Measurements from ENCODE around the gene PXK. TPM values are rescaled to one million over a fixed set of nuclear protein-coding genes. Genes with fewer than 3 reads are reported as not detected.
"Not testable (repeated sequence)": the region's sequence is repeated elsewhere in the genome, so short reads cannot be mapped to it uniquely, and the experiment has no call there.

Gene PXK
- total RNA-seq = 55.1 and 58.3 TPM in 2 replicates

DNA sequence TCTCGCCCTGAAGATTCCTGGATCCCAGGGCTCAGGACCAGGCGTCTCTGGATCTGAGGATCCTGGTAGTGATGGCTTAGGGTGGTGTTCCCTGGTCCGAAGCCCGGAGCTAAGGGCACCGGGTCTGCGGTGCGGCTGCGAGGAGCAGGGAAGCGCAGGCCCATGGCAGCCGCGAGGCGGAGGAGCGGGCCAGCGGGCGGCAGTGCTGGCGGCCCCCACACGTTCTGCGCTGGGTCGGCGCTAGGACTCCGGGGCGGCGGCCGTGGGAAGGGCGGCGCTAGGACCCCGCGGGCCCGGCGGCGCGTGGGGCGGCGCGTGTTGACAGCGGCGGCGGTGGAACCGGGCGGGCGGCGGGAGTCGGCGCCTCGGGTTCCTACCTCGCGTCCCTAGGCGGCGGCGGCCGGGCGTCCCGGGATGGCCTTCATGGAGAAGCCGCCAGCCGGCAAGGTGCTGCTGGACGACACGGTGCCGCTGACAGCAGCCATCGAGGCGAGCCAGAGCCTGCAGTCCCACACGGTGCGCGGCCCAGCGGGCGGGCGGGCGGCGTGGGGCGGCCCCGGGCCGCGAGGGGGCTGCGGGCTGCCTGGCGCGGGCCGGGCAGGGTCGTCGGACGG lies at the start of gene PXK:
PXK (plus strand) TSS at position 318 of the 614 bp plus-strand sequence; CDS start at position 415, 97 bp downstream.
- intact Hi-C loops (cut with micrococcal nuclease) = loop anchor here (1.0 to 10.0 kb wide), 7 partner anchors 11 to 578 kb away; partner anchors contain the start of genes ABHD6, HTD2, PDHB and RPP14

DNA sequence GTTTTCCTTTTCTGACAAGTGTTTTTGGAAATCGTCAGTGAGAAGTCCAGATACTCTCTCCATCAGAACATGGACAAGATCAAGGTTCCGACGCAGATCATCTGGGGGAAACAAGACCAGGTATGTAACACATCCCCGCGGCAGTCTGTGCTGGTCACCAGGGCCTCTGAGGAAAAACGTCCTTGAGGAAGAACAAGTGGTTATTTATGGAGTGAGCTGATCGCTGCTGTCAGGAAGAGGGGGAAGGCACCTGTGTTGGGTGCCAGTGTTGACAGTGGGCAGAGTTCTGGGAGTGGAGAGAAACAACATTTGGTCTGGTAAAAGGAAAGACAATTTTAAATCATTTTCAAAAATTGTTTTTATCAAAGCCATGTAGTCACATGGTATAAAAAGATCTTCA lies 47.4 kb upstream of the PXK start:
- intact Hi-C loops (cut with micrococcal nuclease) = no loop called here

DNA sequence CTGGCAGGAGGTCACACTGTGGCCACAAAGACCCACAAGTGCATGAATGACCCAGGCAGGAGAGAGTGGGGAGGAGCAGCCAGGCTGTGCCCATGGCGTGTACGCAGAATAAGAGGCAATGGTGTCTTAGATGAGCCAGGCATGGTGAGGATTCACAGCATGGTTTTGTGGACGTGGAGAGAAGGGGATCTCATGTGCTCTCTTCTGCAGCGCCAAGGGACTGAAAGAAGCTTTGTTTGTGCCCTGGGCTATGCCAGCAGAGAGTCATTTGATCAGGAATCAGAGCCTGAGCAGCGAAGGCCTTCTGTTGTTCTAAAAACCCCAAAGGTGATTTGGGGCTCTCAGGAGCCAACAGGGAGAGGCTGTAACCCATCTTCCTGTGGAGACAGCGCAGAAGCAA lies 45.3 kb upstream of the PXK start:
- intact Hi-C loops (cut with micrococcal nuclease) = no loop called here

DNA sequence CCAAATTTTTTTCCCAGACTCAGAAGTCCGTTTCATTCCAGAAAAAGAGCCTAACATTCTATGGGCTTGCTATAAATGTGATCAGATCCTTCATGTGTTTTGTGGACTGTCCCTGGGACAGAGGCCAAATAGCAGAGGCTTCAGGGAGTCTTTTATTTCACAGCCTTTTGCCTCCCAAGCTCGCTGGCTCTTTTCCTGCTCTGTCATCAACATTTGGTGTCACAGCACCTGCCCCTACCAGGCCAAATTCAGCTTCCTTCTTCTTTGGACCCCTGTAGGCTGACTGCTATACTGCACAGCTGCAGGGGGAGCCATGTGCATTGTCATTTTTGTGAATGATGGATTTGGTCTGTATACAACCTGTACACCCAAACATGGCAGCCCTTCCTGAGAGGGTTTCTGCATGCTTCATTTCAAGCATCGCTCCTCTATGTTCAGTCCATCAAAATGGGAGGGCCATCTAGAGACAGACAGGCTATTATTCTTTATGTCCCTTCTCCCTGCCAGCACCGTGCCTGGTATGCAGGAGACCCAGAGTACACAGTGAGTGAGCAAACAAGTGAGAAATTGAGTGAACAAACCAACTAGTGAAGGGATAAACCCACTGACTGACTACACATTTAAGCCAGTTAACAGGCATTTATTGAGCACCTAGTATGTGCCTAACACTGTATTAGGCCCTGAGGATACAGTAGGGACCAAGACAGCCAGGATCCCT lies 44.5 kb upstream of the PXK start:
- intact Hi-C loops (cut with micrococcal nuclease) = no loop called here

DNA sequence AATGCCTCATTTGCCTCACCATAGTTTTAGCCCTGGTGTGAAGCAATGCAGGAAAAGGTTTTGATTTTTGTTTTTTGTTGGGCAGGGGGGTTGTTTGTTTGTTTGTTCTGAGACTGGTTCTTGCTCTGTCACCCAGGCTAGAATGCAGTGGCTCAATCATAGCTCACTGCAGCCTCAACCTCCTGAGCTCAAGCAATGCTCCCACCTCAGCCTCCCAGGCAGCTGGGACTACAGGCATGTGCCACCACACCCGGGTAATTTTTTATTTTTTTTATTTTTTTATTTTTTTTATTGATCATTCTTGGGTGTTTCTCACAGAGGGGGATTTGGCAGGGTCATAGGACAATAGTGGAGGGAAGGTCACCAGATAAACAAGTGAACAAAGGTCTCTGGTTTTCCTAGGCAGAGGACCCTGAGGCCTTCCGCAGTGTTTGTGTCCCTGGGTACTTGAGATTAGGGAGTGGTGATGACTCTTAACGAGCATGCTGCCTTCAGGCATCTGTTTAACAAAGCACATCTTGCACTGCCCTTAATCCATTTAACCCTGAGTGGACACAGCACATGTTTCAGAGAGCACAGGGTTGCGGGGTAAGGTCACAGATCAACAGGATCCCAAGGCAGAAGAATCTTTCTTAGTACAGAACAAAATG lies 43.6 kb upstream of the PXK start:
- intact Hi-C loops (cut with micrococcal nuclease) = not testable (repeated sequence)

DNA sequence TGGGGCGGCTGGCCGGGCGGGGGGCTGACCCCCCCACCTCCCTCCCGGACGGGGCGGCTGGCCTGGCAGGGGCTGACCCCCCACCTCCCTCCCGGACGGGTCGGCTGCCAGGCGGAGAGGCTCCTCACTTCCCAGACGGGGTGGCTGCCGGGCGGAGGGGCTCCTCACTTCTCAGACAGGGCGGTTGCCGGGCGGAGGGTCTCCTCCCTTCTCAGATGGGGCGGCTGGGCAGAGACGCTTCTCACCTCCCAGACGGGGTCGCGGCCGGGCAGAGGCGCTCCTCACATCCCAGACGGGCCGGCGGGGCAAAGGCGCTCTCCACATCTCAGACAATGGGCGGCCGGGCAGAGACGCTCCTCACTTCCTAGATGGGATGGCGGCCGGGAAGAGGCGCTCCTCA lies 42.2 kb upstream of the PXK start:
- intact Hi-C loops (cut with micrococcal nuclease) = not testable (repeated sequence)

DNA sequence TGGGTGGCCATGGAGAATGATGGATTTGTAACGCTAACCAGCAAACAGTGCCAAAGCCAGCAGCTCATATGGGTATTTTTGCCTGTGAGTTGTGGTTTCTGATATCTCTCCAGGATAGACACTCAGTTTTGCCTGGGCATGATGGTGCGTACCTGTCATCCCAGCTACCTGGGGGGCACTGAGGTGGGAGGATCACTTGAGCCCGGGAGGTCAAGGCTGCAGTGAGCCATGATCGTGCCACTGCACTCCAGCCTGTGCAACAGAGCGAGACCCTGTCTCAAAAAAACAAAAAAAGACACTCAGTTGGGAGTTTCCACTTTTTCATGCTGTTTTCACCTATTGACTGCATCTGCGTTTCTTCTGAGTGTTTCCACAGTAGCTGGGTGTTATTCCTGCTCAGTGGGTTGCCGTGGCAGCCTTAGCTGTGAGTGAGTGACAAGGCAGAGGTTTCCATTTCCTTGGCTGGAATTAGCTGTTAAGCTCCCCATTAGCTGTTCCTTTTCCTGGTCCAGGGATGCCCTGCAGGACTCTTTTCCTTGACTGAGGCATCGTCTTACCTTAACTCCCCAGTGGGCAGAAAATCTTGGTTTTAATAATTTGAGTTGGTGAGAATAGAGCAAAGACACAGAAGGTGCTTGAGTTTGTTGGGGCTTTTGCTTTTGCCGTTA lies 40.9 kb upstream of the PXK start:
- intact Hi-C loops (cut with micrococcal nuclease) = no loop called here

DNA sequence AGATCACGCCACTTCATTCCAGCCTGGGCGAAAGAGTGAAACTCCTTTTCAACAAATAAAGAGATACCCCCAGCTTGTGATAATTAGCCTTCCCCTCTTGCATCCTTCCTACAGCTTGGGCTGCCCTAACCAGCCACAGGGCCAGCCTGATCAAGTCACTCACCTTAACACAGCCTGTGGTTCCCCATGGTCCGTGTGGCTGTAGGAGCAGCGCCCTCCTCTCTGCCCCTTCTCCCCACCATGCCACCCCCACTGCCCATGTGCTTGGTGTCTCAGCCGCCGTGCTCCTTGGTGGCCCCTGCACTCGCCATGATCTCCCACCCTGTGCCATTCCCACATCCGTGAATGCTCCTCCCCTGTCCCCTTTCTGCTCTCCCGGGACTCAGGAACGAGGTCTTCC lies 39.8 kb upstream of the PXK start:
- intact Hi-C loops (cut with micrococcal nuclease) = no loop called here

DNA sequence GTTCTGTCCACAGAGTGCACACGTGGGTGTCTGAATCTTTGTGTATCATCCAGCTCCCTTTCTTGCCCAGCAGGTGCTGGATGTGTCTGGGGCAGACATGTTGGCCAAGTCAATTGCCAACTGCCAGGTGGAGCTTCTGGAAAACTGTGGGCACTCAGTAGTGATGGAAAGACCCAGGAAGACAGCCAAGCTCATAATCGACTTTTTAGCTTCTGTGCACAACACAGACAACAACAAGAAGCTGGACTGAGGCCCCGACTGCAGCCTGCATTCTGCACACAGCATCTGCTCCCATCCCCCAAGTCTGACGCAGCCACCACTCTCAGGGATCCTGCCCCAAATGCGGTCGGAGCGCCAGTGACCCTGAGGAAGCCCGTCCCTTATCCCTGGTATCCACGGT lies 39.2 kb upstream of the PXK start:
- intact Hi-C loops (cut with micrococcal nuclease) = no loop called here

DNA sequence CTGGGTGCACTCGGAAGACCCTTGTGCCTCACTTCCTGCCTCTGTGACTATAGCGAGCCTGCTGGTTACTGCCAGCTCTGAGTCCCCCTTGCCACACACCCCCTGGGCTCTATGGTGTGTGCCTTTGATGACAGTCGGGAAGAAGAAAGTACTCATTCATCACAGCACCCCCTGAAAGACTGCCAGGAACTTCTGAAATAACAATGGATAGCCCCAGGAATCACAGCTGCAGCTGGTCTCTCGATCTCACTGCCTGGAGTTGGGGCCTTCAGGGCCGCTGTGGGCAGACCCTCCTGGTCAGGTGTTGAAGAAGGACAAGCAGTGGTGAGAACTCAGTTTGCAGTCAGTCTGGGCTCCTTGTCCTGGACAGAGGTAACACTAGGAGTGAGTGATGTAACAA lies 36.4 kb upstream of the PXK start:
- intact Hi-C loops (cut with micrococcal nuclease) = no loop called here

DNA sequence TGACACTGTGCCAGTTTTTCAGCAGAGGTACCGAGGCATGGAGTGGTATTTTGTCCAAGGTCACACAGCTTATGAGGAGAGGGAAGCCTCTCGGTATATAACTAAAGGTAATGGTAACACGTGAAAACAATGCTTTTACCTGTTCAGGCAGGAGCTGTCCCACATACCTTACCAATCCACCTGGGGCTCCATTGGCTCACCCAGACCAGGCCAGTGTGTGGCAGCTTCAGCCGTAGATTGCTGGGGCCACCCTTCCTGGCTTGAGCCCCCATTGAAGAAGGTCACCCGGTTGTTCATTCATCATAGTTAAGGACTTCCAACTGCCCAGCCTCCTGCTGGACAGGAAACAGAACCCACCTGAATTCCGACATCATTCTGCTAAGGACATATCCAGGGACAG lies 35.8 kb upstream of the PXK start:
- intact Hi-C loops (cut with micrococcal nuclease) = no loop called here

DNA sequence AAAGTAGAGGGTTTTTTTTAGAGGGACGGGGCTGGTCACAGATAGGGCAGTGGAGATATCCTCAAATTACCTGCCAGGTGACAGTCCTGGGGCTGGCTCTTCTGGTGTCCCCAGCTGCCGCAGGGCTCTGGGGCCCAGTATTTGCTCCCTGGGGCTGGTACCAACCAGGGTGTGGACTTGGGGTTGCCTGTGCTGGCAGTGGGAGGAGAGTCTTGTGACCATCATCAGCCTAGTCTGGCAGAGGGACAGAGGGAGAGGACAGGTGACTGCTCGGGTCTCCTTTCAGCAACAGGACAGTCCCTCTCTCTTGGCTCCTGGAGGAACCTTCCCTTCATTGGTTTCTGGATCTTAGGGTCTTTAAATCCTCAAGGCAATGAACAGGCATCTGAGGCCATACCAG lies 34.5 kb upstream of the PXK start:
- intact Hi-C loops (cut with micrococcal nuclease) = no loop called here

DNA sequence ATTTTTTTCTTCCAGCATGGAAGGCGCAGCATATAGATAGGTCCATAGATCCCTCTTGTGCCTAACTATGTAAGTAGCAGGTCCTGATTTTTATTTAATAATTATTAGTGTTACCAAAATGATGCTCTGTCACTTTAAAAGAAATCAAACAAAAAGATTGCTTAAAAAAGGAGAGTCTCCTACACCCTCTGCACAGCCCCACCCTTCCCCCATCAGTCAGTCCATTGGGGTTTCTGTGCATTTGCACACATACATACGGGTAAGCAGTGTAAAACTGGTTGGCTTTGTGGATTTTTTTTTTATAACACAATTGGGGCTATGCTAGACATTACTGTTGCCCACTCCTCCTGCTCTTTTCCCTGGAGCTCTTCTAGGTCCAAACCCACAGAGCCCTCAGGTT lies 33.6 kb upstream of the PXK start:
- intact Hi-C loops (cut with micrococcal nuclease) = no loop called here

DNA sequence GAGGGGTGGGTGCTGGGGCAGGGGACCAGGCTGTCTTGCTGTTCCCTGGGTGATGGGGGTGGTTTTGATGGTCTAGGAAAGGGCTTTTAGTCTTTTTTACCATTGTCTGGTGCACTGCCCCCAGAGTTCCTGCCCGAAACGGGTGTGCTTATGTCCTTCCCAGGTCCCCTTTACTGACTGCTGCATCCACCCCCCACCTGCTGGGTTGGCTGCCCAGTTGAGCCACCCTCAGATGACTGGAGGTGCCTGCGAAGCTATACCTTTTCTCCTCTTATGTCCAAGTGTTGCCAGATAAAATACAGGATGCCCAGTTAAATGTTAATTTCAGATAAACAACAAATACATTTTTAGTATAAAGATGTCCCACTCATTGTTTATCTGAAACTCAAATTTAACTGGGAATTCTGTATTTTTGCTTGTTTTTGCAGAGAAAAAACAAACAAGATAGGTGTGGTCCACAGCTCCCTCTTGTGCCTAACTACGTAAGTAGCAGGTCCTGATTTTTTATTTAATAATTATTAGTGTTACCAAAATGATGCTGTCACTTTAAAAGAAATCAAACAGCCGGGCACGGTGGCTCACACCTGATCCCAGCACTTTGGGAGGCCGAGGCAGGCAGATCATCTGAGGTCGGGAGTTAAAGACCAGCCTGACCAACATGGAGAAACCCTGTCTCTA lies 32.7 kb upstream of the PXK start:
- intact Hi-C loops (cut with micrococcal nuclease) = loop anchor here (1.0 to 10.0 kb wide), 3 partner anchors 113 to 605 kb away; partner anchors contain the start of gene DENND6A

DNA sequence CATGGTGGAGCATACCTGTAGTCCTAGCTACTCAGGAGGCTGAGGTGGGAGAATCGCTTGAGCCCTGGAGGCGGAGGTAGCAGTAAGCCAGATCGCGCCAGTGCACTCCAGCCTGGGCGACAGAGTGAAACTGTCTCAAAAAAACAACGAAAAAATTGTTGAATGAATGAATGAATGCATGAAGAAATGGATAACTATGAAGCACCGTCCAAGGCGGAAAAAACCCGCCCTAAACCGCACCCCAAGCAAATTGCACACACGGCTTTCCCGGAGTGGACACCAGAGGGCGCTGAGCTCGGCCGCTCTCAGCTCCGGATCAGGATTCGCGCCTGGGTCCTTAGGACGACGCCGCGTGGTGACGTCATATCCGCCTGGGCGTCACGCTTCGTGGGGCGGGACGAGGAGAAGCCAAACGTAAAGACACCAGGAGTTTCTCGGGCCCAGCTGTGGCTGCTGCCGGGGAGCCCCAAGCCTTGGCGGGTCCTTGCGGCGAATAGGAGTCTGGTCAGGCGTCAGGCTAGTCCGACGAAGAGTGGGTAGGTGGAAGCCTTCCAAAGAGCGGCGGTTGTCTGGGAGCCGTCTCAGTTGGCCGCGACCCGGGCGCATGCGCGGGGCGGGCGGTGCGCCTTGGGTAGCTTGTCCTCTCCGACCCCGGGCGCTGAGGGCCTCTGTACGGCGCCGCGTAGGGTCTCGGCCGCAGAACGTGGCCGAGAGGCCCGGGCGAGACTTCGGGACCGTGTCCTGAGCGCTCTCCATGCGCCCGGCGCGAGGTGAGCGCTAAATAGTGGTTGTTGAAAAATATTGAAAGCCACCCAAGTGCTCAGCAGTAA lies 26.6 kb upstream of the PXK start, which contains the start of the genes HTD2 and RPP14:
HTD2 (plus strand) TSS at position 639 of the 830 bp plus-strand sequence. CDS start 11,094 bp downstream, outside the sequence.
RPP14 (plus strand) TSS at position 364 of the 830 bp plus-strand sequence. CDS start 4,085 bp downstream, outside the sequence.
- intact Hi-C loops (cut with micrococcal nuclease) = loop anchor here (1.0 to 10.0 kb wide), 17 partner anchors 15 to 1077 kb away; partner anchors contain the start of genes ABHD6, DENND6A, FLNB and PDE12

DNA sequence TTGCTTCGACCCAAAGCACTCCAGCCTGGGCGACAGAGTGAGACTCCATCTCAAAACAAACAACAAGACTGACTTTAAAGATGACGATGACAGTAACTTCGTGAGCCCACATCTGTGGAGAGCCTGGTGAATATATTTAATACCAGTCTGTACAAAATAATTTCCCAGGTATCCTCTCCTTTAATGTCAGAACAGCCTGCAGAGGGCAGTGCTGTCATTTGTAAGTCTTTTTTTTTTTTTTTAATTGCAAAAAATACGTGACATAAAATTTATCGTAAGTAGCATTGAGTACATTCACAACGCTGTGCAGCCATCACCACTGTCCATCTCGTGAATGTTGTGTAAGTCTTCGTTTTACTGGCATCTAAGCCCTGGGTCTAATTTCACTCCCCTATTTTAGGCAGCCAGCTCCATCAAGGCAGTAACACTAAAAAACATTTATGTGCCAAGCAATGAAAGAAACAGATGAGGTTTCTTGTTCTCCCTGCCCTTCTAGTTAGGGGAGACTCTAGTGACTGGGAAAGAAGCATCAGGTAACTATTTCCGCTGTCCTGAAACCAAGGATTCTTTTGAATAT lies 25.0 kb upstream of the PXK start:
- intact Hi-C loops (cut with micrococcal nuclease) = loop anchor here (1.0 to 10.0 kb wide), 9 partner anchors 107 to 1079 kb away; partner anchors contain the start of genes DENND6A, PDE12 and SLMAP

DNA sequence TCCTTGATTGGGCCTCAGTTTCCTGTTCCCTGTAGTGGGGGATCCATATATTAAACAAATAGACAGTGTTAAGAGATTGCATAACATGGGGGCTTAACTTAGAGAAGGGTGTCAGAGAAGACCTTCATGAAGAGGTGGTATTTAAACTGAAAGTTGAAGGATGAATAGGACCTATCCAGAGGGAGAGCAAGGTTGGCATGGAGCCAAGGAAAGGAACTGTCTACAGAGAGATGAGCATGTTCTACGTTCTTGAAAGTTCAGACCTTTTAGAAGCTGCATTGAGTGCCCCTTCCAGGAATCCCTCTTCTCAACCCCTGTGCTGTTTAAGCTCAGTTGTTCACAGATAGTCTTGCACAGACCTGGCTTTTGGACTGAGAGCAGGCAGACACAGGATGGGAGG lies 24.0 kb upstream of the PXK start:
- intact Hi-C loops (cut with micrococcal nuclease) = loop anchor here (5.0 to 10.0 kb wide), 3 partner anchors 274 to 751 kb away; partner anchors contain the start of genes DENND6A and PDE12

DNA sequence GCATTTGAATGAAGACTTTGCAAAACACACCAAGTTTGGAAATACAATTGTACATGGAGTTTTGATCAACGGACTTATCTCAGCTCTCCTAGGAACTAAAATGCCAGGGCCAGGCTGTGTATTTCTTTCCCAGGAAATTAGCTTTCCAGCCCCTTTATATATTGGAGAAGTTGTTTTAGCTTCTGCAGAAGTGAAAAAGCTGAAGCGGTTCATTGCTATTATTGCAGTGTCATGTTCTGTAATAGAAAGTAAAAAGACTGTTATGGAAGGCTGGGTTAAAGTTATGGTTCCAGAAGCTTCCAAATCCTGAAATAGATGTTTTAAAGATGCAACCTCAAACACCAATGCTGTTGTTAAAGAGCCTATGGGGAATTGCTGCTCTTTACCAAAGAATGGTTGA lies 14.9 kb upstream of the PXK start:
- intact Hi-C loops (cut with micrococcal nuclease) = no loop called here

DNA sequence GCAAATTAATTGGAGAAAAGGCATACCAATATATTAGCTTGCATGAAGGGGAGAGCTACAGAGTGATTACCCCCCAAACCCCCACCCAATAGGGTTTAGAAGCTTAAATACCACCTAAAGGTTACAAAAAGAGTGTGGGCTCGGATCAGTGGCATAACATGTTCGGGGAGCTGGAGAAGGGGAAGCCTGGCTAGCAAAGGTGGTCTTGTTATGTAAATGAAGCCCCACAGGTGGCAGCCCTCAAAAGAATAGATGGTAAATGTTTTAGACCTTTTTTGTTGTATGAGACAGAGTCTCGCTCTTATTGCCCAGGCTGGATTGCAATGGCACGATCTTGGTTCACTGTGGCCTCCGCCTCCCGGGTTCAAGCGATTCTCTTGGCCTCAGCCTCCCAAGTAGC lies 10.9 kb upstream of the PXK start:
- intact Hi-C loops (cut with micrococcal nuclease) = loop anchor here (1.0 kb wide), 8 partner anchors 11 to 309 kb away; partner anchors contain the start of genes HTD2, PDHB, PXK and RPP14

Measured in T-helper 1 cell treated with Interleukin-12 subunit alpha and Interleukin-12 subunit beta and Interleukin-4 antibody, amounts not matched to agents 30 ng/mL and 1 ng/mL, for 36 hours (primary cell).